Measurements from ENCODE around the gene CDC42.
"Not testable (repeated sequence)": the region's sequence is repeated elsewhere in the genome, so short reads cannot be mapped to it uniquely, and the experiment has no call there.

The CDC42 gene

DNA sequence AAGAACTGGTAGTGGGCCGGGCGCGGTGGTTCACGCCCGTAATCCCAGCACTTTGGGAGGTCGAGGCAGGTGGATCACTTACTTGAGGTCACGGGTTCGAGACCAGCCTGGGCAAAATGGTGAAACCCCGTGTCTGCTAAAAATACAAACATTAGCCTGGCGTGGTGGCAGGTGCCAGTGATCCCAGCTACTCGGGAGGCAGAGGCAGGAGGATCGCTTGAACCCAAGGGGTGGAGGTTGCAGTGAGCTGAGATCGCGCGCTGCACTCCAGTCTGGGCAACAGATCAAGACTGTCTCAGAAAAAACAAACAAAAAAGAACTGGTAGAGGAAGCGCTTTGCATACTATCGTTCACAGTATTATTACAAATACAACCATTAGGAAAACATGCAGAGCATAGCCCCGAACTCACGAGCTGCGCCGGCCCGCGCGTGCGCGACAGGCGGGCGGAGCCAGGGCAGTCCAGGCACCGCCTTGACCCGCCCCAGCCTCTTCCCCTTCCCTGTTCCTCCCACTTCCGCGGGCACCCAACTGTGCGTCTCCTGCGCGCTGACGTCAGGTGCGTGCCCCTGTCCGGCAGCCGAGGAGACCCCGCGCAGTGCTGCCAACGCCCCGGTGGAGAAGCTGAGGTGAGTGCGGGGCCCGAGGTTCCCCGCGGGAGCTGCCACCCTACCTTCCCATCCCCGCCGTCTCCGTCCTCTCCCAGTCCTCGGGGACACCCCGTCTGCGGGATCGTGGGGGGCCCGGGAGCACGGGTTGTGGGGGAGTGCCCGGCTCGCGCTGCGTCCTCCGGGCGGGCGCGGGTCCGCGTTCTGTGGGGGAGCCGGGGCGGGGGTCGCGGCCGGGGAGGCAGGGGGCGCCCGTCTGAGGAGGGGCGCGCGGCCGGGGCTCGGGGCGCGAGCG, at the start of gene CDC42:
TSS of gene CDC42 (plus strand) at position 595 of the 902 bp plus-strand sequence. CDS start 25,770 bp downstream, outside the sequence.
- peak; percentile 96 for DNase-seq (ENCODE audit: low spot score)

DNA sequence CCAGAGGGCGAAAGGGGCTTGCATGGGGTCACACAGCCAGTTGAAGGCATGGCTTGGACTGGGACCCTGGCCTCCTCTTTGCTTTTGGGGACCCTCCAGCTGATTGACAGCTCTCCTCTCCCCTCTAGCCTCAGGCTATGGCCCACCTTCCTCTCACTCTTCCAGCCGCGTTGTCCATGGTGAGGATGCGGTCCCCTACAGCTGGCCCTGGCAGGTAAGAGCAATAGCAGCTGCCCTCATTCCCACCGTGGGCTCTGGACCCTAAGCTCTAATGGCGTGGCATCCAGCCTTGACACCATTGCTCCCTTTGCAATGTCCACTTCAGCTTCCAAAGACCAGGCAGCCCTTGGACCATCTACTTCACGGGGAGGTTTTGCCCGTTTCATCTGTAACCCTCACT, 49.6 kb upstream of the CDC42 start:
- DNase-seq (ENCODE audit: low spot score) = not testable (repeated sequence)

DNA sequence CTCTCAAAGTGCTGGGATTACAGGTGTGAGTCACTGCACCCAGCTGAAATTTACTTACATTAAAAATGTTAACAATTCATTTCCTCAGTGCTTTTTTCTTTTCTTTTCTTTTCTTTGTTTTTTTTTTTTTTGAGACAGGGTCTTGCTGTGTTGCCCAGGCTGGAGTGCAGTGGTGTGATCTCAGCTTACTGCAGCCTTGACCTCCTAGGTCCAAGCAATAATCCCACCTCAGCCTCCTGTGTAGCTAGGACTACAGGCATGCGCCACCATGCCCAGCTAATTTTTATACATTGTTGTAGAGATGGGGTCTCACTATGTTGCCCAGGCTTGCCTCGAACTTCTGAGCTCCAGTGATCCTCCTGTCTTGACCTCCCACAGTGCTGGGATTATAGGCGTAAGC, 48.5 kb upstream of the CDC42 start:
- not testable (repeated sequence) for DNase-seq (ENCODE audit: low spot score)

DNA sequence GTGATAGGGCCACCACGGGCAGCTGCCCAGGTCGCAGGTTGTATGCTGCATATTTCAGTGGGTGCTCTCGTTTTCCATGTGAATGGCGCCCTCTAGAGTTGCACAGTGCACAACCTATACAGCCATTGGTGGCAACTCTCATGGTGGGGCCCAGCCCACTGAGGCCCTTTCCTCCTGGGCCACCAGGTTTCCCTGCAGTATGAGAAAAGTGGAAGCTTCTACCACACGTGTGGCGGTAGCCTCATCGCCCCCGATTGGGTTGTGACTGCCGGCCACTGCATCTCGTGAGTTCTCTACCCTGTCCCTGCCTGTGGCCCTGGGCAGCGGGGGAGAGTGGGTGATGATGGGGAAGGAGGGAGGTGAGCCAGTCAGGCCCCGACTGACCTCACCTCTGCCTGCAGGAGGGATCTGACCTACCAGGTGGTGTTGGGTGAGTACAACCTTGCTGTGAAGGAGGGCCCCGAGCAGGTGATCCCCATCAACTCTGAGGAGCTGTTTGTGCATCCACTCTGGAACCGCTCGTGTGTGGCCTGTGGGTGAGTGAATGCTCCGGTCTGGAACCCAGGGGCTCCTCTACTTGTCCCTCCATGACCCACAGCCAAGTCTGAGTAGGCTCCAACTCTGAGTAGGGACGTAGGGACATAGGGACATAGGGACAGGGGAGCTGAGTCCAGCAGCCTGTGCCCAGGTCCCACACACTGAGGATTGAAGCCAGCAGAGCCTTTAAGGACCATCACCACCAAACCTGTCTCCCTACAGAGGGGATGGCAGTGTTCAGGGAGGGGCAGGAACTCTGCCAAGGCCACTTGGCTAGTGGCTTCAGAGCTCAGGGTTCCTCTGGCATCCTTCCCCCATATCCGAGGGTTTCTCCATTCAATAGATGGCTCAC, 47.0 kb upstream of the CDC42 start:
- DNase-seq (ENCODE audit: low spot score) = not testable (repeated sequence)

DNA sequence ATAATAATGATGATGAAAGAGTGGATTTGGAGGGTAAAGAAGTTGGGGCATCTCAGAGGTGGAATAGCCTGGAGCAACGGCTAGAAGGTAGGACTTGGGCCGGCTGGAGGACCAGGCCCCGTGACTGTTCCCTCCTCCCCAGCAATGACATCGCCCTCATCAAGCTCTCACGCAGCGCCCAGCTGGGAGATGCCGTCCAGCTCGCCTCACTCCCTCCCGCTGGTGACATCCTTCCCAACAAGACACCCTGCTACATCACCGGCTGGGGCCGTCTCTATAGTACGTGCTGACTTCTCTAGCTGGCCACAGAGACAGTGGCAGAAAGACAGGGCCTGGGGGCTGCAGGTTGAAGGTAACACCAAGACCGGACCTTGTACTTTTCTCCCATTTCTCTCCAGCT, 45.8 kb upstream of the CDC42 start:
- not testable (repeated sequence) for DNase-seq (ENCODE audit: low spot score)

DNA sequence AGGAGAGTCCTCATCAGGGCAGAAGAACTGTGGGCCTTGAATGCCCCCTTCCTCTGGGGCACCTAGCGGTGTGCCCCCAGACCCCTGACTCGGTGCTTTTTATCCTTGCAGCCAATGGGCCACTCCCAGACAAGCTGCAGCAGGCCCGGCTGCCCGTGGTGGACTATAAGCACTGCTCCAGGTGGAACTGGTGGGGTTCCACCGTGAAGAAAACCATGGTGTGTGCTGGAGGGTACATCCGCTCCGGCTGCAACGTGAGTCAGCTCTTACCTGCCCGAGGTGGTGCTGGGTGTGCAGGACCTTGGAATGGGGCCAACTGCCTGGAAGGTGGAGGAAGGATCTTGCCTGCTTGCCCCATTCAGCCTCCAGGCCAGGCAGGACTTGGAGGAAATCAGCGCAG, 45.2 kb upstream of the CDC42 start:
- not testable (repeated sequence) for DNase-seq (ENCODE audit: low spot score)

DNA sequence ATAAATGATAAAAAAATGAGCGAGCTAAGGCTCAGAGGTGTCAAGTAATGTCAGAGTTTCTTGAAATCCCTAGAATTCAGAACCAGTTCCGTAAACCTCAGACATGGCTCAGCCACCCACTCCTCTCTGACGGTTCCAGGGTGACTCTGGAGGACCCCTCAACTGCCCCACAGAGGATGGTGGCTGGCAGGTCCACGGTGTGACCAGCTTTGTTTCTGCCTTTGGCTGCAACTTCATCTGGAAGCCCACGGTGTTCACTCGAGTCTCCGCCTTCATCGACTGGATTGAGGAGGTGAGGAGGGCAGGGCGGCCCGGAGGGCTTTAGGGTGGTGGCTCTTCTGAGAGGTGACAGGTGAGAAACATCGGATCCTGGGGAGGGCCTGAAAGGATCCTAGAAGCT, 42.9 kb upstream of the CDC42 start:
- DNase-seq (ENCODE audit: low spot score) = not testable (repeated sequence)

DNA sequence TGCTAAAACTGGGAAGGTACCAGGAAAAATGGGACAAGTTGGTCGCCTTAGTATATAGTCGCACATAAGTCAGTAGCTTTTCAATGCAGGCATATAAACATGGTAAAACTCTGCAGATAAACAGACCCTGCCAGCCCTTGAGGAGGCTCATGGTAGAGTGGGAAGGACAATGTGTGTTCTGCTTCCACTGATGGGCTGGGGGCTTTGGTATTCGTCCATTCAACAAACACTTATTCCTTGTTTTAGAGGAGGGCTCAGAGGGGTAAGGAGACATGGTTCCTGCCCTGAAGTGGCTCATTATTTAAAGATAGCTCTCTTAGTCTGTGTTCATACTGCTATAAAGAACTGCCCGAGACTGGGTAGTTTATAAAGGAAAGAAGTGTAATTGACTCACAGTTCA, 39.8 kb upstream of the CDC42 start:
- not testable (repeated sequence) for DNase-seq (ENCODE audit: low spot score)

DNA sequence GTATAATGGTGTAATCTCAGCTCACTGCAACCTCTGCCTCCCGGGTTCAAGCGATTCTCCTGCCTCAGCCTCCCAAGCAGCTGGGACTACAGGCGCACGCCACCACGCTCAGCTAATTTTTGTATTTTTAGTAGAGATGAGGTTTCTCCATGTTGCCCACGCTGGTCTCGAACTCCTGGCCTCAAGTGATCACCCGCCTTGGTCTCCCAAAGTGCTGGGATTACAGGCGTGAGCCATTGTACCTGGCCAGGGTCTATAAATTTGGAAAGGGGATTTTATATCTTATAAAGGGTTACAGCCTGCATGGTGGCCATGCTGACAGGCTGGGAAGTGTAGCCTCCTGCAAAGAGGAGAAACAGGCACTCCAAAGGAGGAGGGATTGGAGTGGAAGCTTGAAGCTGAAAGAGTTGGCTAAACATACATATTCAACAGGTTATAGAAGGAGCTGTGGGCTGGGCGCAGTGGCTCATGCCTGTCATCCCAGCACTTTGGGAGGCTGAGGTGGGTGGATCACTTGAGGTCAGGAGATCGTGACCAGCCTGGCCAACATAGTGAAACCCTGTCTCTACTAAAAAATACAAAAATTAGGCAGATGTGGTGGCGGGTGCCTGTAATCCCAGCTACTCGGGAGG, 37.8 kb upstream of the CDC42 start:
- not testable (repeated sequence) for DNase-seq (ENCODE audit: low spot score)

DNA sequence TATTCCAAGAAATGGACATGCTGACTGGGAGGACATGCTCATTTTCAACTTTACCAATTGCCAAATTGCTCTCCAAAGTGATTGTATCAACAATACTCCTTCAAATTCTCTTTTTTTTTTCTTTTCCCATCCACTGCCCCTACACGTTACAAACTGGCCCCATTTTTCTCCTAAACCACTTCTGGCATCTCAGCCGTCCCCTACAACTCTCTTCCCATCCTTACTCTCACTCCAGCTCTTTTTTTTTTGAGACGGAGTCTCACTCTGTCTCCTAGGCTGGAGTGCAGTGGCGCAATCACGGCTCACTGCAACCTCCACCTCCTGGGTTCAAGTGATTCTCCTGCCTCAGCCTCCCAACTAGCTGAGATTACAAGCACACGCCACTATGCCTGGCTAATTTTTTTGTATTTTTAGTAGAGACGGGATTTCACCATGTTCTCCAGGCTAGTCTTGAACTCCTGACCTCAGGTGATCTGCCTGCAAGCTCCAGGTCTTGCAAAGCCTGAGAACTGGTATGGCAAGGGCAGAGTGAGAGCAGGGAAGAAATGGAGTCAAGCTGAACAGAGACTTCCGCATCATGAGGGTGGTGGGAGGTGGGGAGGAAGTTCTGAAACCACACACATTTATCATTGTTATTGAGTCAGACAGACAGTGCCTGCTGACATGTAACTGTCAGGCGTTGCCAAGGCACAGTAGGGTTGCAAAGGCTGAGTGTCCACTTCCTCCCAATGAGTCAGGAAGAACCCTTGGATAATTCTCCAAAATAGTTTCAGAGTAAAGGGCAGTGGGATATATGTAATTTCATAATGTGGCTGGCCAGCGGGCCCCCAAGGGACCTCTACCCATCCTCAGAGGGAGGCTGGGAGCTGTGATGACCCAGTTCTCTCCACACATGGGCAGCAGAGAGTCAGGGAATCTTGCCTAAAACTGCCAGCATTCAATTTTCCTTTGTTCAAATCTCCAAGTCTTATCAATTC, 33.6 kb upstream of the CDC42 start:
- peak; percentile 98 for DNase-seq (ENCODE audit: low spot score)

DNA sequence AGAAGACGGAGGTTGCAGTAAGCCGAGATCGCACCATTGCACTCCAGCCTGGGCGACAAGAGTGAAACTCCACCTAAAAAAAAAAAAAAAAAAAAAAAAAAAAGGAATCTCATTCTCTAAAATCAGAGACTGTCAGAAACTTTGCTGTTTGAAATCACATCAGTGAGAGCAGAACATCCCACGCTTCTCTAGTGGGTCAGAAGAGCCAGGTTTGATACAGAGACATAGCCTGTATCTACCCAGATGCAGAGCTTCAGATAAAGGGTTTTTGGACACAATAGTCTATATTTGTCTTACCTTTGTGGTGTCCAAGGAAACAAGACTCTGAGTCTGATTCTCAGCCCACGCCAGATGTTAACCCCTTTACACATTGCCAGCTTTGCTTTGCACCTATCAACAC, 31.4 kb upstream of the CDC42 start:
- DNase-seq (ENCODE audit: low spot score) = no peak

DNA sequence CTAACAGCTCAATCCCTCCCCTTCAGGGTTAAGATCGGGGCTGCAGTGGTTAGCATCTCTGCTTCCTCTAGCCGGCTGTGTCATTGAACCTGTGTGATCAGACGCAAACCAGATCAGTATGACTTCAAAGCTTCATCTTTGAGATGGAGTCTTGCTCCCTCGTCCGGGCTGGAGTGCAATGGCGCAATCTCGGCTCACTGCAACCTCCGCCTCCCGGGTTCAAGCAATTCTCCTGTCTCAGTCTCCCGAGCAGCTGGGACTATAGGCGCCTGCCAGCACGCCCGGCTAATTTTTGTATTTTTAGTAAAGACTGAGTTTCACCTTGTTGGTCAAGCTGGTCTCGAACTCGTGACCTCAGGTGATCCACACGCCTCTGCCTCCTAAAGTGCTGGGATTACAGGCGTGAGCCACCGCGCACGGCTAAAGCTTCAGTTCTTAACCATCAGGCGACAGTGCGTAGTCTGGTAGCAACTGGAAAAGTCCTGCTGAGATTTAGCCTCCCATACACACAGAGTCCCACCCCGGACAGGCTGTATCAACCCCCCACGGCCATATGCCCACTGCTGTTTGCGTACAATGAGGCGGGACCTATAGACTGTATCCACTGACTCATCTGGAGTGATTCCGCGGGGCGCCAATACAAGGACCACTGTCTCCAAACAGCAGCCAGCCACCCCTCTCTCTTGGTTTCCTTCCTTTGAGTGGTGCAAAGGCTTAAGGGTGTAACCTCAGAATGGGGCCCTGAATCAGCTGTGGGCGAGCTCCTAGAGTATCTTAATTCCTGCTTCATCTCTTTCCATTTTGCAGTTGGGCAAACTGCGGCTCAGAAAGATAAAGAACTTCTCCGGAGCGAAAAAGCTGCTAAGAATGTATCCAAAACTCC, 27.8 kb upstream of the CDC42 start:
- DNase-seq (ENCODE audit: low spot score) = peak; percentile 86

DNA sequence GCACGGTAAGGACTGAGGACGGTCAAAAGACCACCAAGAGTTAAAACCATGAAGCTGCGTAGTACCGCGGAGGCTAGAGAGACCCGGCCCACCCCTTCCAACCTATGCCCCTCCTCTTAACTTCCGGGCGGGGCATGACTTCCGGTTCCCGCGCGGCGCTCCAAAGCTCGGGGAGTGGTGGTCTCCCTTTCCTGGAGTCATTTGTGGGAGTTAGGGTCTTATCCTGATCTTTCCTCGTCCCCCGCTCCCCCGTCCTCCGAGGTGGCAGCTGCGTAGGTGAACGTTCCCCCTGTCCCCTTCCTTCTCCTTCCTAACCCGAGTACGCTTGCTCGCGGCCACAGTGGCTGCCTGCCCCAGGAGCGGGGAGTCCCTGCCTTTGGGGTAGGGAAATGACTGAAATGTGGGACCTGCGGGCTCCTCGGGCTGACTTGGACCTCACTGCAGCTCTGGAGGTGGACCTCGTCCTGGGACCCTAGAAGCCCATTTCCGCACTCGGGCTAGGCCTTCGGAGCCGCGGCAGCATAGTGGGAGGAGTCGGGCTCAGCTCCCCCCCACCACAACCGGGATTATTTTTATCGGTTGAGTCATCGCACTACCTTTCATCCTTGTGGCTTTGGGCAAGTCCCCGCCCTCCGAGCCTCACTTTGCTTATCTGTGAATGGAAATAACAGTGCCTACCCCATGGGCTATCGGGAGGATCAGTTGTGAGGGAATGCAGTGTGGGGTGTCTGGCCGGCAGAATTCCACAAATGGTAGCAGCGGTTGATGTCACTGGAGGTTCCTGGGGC, 26.9 kb upstream of the CDC42 start:
- DNase-seq (ENCODE audit: low spot score) = peak; percentile 95

DNA sequence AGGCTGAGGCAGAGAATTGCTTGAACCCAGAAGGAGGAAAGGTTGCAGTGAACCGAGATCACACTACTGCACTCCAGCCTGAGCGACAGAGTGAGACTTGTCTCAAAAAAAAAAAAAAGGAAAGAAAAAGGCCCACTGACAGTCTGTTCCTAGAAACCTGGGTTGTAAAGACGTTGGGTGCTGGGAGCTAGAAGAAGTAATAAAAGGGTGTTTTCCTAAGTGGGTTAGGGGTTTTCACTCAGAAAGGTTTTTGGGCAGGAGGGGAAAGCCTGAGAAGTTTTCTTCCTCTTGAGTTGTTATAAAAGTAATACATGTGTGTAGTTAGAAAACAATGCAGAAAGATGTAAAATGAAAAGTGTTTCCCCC, 25.6 kb upstream of the CDC42 start:
- DNase-seq (ENCODE audit: low spot score) = no peak

DNA sequence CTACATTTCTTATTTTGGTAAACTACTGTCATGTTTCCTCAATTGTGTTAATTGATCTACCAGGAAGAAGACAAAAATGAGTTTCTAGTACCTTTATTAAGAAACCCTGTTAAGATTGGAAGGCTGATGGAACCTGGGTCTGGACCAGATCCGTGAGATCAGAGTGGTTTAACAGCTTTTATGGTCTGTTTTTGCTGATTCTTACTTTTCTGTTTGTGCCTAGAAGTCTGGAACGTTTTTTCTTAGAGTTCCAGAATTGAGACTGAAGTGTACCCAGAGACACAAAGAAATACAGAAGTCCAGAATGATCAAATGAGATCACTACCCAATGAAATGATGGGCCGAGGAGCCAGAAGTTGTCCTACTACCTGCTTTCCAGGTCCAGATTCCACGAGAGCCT, 22.5 kb upstream of the CDC42 start:
- no peak for DNase-seq (ENCODE audit: low spot score)

DNA sequence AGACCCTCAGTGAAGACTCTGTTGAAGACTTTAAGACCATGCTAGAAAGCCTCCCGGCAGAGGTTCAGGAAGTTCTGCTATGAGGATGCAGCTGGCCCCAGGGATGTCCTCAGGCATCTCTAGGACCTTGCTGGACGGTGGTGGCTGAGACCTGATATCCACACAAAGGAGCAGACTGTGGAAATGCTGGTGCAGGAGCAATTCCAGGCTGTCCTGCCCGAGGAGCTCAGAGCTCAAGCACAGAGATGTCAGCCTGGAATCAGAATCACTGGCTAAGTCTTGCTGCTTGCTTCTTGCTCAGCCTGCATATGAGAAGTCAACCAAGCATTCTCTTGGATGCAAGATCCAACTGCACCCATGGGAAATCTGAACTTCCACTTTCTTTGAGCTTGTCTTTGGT, 22.0 kb upstream of the CDC42 start:
- DNase-seq (ENCODE audit: low spot score) = no peak

DNA sequence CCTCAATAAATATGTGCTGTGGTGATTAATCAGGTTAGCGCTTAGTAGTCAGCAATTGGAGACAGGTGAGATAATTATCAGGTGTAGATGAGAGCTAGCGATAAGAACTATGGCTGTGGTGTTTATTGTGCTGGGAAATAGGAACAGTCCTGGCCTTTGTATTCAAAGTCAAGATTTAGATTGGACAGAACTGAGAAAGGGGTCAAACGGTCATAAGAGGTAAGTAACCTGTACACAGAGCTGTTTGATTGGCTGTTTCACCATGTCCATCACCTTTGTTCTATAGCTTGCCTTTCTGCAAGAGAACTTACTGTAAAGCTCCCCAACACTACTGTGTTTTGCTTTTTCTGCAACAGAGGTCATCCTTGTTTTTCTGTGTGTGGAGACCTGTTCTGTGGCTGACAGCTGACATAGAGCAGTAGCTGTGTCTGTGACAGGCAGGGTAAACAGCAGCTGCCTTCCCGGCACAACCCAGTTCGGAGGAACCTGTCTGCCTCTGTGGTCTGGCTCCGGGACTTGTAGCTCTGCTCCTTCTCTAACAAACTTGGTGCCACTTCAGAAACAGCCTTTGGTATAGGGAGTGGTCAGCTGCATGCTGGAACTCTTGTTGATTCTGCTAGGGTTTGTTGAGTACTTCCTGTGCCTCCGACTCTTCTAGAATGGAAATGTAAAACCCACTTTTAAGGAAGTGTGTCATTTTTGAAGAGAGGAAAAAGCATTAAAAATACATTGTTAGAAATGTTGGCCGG, 21.1 kb upstream of the CDC42 start:
- no peak for DNase-seq (ENCODE audit: low spot score)

DNA sequence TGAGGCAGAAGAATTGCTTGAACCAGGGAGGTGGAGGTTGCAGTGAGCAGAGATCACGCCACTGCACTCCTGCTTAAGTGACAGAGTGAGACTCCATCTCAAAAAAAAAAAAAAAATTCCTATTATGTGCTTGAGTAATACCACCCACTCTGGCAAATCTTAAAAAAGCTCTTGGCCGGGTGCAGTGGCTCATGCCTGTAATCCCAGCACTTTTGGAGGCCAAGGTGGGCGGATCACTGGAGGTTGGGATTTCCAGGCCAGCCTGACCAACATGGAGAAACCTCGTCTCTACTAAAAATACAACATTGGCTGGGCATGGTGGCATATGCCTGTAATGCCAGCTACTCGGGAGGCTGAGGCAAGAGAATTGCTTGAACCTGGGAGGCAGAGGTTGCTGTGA, 17.7 kb upstream of the CDC42 start:
- DNase-seq (ENCODE audit: low spot score) = not testable (repeated sequence)

DNA sequence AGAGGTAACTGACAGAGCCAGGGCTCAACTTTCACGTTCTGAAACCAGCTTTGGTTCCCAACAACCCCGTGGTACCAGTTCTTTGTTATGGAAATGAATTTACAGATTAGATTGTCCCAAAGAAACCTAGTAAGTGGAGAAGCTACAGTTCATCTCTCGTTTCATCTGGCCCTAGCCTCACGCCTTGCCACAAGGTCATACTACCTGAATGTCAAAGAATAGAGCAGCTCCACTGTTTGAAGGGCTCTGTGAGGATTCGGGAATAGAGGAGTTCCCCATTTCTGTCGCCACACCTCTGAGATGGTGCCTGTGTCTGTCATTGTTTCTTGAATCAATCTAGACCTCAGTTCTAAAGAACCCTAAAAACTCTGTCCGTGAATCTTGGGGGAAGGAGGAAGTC, 15.0 kb upstream of the CDC42 start:
- no peak for DNase-seq (ENCODE audit: low spot score)
